HG02763 (cell line): ENCODE results near the gene TRAPPC5.

Experiments
- ATAC-seq: cut with Tn5 transposase; IDR thresholded peaks from one replicate; pipeline ENCODE4 v1.9.1; 2021; ENCODE audit warnings: mild to moderate bottlenecking, moderate library complexity; ENCODE audit not compliant: unreplicated experiment

TRAPPC5 gene

GRCh38 chr19:7699003-7699402 is 18.4 kb downstream of the TRAPPC5 start:
- ATAC-seq: no peak

- no peak for ATAC-seq
Measured at GRCh38 chr19:7699417-7700401, 19.1 kb downstream of the TRAPPC5 start.

GRCh38 chr19:7701049-7701653 is 20.5 kb downstream of the TRAPPC5 start:
- ATAC-seq: no peak

GRCh38 chr19:7701654-7702457 is 21.2 kb downstream of the TRAPPC5 start, which contains the start of gene FCER2:
Gene FCER2 (minus strand): TSS chr19:7702131. CDS start chr19:7699760, 2,371 bp downstream.
- ATAC-seq: peak; percentile 41

GRCh38 chr19:7703332-7703731 is 22.7 kb downstream of the TRAPPC5 start:
- ATAC-seq: no peak

GRCh38 chr19:7704280-7705060 is 23.8 kb downstream of the TRAPPC5 start:
- ATAC-seq: no peak

- ATAC-seq: peak; percentile 57
Measured at GRCh38 chr19:7705387-7706187, 25.0 kb downstream of the TRAPPC5 start.

GRCh38 chr19:7706188-7706954 is 25.7 kb downstream of the TRAPPC5 start:
- ATAC-seq: no peak

- no peak for ATAC-seq
Measured at GRCh38 chr19:7706955-7707456, 26.4 kb downstream of the TRAPPC5 start.

GRCh38 chr19:7709932-7710460 is 29.4 kb downstream of the TRAPPC5 start:
- no peak for ATAC-seq

GRCh38 chr19:7710616-7711015 is 30.0 kb downstream of the TRAPPC5 start:
- no peak for ATAC-seq

GRCh38 chr19:7715671-7716070 is 35.0 kb downstream of the TRAPPC5 start:
- ATAC-seq: no peak

GRCh38 chr19:7716762-7717161 is 36.1 kb downstream of the TRAPPC5 start:
- ATAC-seq: no peak

GRCh38 chr19:7718668-7719067 is 38.0 kb downstream of the TRAPPC5 start:
- no peak for ATAC-seq

- no peak for ATAC-seq
Measured at GRCh38 chr19:7720351-7720750, 39.7 kb downstream of the TRAPPC5 start.

- peak; percentile 45 for ATAC-seq
Measured at GRCh38 chr19:7722231-7722651, 41.6 kb downstream of the TRAPPC5 start.

- no peak for ATAC-seq
Measured at GRCh38 chr19:7725791-7726190, 45.2 kb downstream of the TRAPPC5 start.

GRCh38 chr19:7729211-7729610 is 48.6 kb downstream of the TRAPPC5 start:
- ATAC-seq: no peak
